ENCODE measurements around the gene TENM3. TPM values are rescaled to one million over a fixed set of nuclear protein-coding genes. Genes with fewer than 3 reads are reported as not detected.

Gene TENM3
- total RNA-seq, 1 experiment from 2014 or later, result not detected

GRCh38 chr4:182291175-182291574 is 48.0 kb downstream of the TENM3 start:
- ChIA-PET POLR2A (ENCODE audit: unreplicated experiment) (no interaction called here), CTCF (no interaction called here)
- Histone ChIP-seq H3F3A (ENCODE audit: insufficient read depth, low read depth) (no peaks in the 10 kb centered on the region), H3K9me2 (ENCODE audit: insufficient read depth) (no peaks in the 10 kb centered on the region), H3K27me3 (ENCODE audit: insufficient read depth, low read depth) (peaks cover 22% of the 10 kb centered on the region), H3K36me3 (ENCODE audit: low read depth) (no peaks in the 10 kb centered on the region), H2AFZ (no peak overlapping the region), H3K27ac (no peak overlapping the region), H3K4me2 (no peak overlapping the region), H3K9me3 (ENCODE audit: insufficient read depth, low read depth) (no peaks in the 10 kb centered on the region), H4K20me1 (ENCODE audit: insufficient read depth) (no peaks in the 10 kb centered on the region), H3K79me2 (ENCODE audit: low read depth) (no peaks in the 10 kb centered on the region), H3K4me1 (replicated peaks; ENCODE audit: insufficient read depth) (no peaks in the 10 kb centered on the region), H3K4me3 (no peak overlapping the region)
- no peak for DNase-seq
- no TSS peak for BruUV-seq (replicated peaks)
- intact Hi-C loops (cut with micrococcal nuclease; ENCODE audit: unreplicated experiment), result no loop called here
- TF ChIP-seq EZH2 (IDR thresholded peaks at IDR 0.05; ENCODE audit: low read depth) (no peak), CTCF (conservative IDR thresholded peaks at IDR 0.05) (no peak)

DNA sequence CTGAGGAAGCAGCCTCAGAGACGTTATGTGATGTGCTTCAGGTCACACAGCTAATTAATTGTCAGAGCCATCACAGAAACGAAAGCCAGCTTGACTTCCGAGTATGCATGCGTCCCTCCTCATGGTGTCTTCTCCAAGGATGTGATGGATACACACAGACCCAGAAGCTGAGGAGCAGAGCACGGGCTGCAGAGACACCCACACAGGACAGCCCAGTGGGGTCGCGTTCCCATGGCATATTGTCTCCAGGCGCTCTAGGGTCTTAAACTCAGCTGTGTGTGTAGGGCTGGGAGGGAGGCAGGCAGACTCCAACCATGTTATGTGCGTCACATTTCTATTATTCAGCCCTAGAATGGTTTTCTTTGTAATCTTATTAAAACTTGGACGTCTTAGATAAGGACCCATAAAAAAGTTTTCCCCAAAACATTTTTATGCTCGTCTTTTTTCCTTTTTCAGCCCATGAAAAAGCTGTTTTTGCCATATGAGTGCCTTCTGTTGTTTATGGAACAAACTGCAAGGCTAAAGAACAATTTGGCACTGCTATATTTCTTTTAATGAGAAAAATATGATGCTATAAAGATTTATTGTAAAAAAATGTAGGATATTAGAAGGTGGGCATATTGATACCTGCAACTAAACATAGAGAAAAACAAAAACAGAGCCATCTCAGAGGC is 48.5 kb downstream of the TENM3 start:
- DNase-seq, result no peak
- no peaks in the 10 kb centered on the region for H3K79me2 ChIP-seq (ENCODE audit: low read depth)
- TF ChIP-seq EZH2 (IDR thresholded peaks at IDR 0.05; ENCODE audit: low read depth) (no peak), CTCF (conservative IDR thresholded peaks at IDR 0.05) (no peak)
- no peaks in the 10 kb centered on the region for H3F3A ChIP-seq (ENCODE audit: insufficient read depth, low read depth)
- peaks cover 22% of the 10 kb centered on the region for H3K27me3 ChIP-seq (ENCODE audit: insufficient read depth, low read depth)
- H3K4me3 ChIP-seq, result no peak overlapping the region
- H3K4me2 ChIP-seq, result no peak overlapping the region
- H3K4me1 ChIP-seq (replicated peaks; ENCODE audit: insufficient read depth), result no peaks in the 10 kb centered on the region
- no TSS peak for BruUV-seq (replicated peaks)
- ChIA-PET CTCF (no interaction called here), POLR2A (ENCODE audit: unreplicated experiment) (no interaction called here)
- no peak overlapping the region for H2AFZ ChIP-seq
- H3K9me3 ChIP-seq (ENCODE audit: insufficient read depth, low read depth), result no peaks in the 10 kb centered on the region
- no peaks in the 10 kb centered on the region for H4K20me1 ChIP-seq (ENCODE audit: insufficient read depth)
- no peak overlapping the region for H3K27ac ChIP-seq
- no peaks in the 10 kb centered on the region for H3K9me2 ChIP-seq (ENCODE audit: insufficient read depth)
- intact Hi-C loops (cut with micrococcal nuclease; ENCODE audit: unreplicated experiment), result no loop called here
- no peaks in the 10 kb centered on the region for H3K36me3 ChIP-seq (ENCODE audit: low read depth)

DNA sequence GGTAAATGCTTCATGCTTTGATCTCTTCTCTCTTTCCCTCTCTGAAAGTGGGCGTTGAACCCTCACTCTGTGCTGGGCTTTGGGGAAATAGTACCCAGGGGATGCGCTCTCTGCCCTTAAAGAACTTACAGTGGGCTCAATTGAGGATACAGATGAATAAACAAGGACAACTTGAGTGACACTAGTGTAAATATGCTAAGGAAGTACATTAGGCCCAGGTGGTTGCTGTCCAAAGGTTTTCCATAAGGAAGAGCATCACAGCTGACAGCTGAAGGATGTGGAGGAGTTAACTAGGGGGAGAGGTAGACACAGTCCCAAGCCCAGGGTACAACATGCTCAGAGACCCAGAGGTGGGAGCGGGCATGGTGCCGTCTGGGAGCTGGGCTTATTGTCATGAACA is 49.4 kb downstream of the TENM3 start:
- Histone ChIP-seq H2AFZ (no peak overlapping the region), H3K27me3 (ENCODE audit: insufficient read depth, low read depth) (peaks cover 22% of the 10 kb centered on the region), H3K79me2 (ENCODE audit: low read depth) (no peaks in the 10 kb centered on the region), H3K4me2 (no peak overlapping the region), H3K9me2 (ENCODE audit: insufficient read depth) (no peaks in the 10 kb centered on the region), H4K20me1 (ENCODE audit: insufficient read depth) (no peaks in the 10 kb centered on the region), H3F3A (ENCODE audit: insufficient read depth, low read depth) (no peaks in the 10 kb centered on the region), H3K4me1 (replicated peaks; ENCODE audit: insufficient read depth) (no peaks in the 10 kb centered on the region), H3K4me3 (no peak overlapping the region), H3K27ac (no peak overlapping the region), H3K36me3 (ENCODE audit: low read depth) (no peaks in the 10 kb centered on the region), H3K9me3 (ENCODE audit: insufficient read depth, low read depth) (no peaks in the 10 kb centered on the region)
- intact Hi-C loops (cut with micrococcal nuclease; ENCODE audit: unreplicated experiment), result no loop called here
- no TSS peak for BruUV-seq (replicated peaks)
- DNase-seq, result no peak
- TF ChIP-seq CTCF (conservative IDR thresholded peaks at IDR 0.05) (no peak), EZH2 (IDR thresholded peaks at IDR 0.05; ENCODE audit: low read depth) (no peak)
- ChIA-PET POLR2A (ENCODE audit: unreplicated experiment) (no interaction called here), CTCF (no interaction called here)
